ENCODE measurements around the gene NANP. TPM values are rescaled to one million over a fixed set of nuclear protein-coding genes. Genes with fewer than 3 reads are reported as not detected.
A peak's percentile ranks its signal among the peaks of the same experiment; 100 is the strongest.

The NANP gene
- total and polyA plus RNA-seq, 2 donors (not counting 1 experiment from before 2014, with no cell fraction given): 0.63 to 2.3 TPM

GRCh38 chr20:25624500-25624939 lies 706 bp upstream of the NANP start:
- Histone ChIP-seq H3K36me3 (replicated peaks in 1 of 2; ENCODE audit: control extremely low read depth in 1 of 2, control insufficient read depth in 1 of 2, extremely low read depth in 1 of 2, insufficient read depth in 2 of 2, low read length in 1 of 2) (no peaks in the 10 kb centered on the region), H3K4me2 (replicated peaks; ENCODE audit: low read depth, low read length, poor library complexity, severe bottlenecking) (peak overlapping the region; percentile 92), H3K4me1 (ENCODE audit: control insufficient read depth in 2 of 2, insufficient read depth in 2 of 2, low read length in 2 of 2) (peaks cover 16 to 17% of the 10 kb centered on the region in 2 donors), H3K4me3 (ENCODE audit: control extremely low read depth in 1 of 5, extremely low read depth in 1 of 5, insufficient read depth in 1 of 5, low read depth in 2 of 5, low read length in 4 of 5) (peak overlapping the region in 4 of 5 experiments; percentile 76 to 97 (median 91)), H3K27me3 (replicated peaks in 1 of 4; ENCODE audit: control extremely low read depth in 1 of 4, control insufficient read depth in 3 of 4, insufficient read depth in 4 of 4, low read length in 3 of 4) (no peaks in the 10 kb centered on the region), H3K9me3 (ENCODE audit: control extremely low read depth in 1 of 3, control insufficient read depth in 2 of 3, insufficient read depth in 1 of 3, low read length in 2 of 3) (peaks cover 0 to 7% (median 0%) of the 10 kb centered on the region in 3 donors), H2AFZ (ENCODE audit: insufficient read depth, low read depth, low read length, poor library complexity, severe bottlenecking) (peak overlapping the region; percentile 99), H4K20me1 (ENCODE audit: control insufficient read depth, insufficient read depth, low read length, poor library complexity, severe bottlenecking) (no peaks in the 10 kb centered on the region), H3K9ac (ENCODE audit: low read length) (peak overlapping the region; percentile 94), H3K79me2 (ENCODE audit: control insufficient read depth, insufficient read depth, low read length) (peaks cover 4% of the 10 kb centered on the region), H3K27ac (ENCODE audit: low read length in 2 of 2) (peak overlapping the region in 1 of 2 donors; percentile 90)
- H3K27me3 Mint-ChIP-seq: no peaks in the 10 kb centered on the region
- intact Hi-C loops (cut with micrococcal nuclease): loop anchor here (1.0 to 10.0 kb wide), 5 partner anchors 72 to 567 kb away; partner anchors contain the start of genes ACSS1, ENTPD6, PYGB and ZNF337
- no peaks in the 10 kb centered on the region for H3K9me3 Mint-ChIP-seq (ENCODE audit: insufficient read depth)
- TF ChIP-seq EZH2 (IDR thresholded peaks at IDR 0.05; ENCODE audit: borderline replicate concordance, insufficient read depth, low read depth, low read length, poor library complexity, severe bottlenecking): no peak
- TF ChIP-seq, protein P1, sequence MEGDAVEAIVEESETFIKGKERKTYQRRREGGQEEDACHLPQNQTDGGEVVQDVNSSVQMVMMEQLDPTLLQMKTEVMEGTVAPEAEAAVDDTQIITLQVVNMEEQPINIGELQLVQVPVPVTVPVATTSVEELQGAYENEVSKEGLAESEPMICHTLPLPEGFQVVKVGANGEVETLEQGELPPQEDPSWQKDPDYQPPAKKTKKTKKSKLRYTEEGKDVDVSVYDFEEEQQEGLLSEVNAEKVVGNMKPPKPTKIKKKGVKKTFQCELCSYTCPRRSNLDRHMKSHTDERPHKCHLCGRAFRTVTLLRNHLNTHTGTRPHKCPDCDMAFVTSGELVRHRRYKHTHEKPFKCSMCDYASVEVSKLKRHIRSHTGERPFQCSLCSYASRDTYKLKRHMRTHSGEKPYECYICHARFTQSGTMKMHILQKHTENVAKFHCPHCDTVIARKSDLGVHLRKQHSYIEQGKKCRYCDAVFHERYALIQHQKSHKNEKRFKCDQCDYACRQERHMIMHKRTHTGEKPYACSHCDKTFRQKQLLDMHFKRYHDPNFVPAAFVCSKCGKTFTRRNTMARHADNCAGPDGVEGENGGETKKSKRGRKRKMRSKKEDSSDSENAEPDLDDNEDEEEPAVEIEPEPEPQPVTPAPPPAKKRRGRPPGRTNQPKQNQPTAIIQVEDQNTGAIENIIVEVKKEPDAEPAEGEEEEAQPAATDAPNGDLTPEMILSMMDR (IDR thresholded peaks at IDR 0.05): no peak
- H3K27ac Mint-ChIP-seq: peak overlapping the region; percentile 98
- peak overlapping the region; percentile 98 for H3K4me3 Mint-ChIP-seq
- WGBS (ENCODE audit: insufficient coverage): 47% methylated on average over 17 of the region's 17 CpGs
- CTCF ChIA-PET: no interaction called here
- H3K4me1 Mint-ChIP-seq: peaks cover 31% of the 10 kb centered on the region
- ATAC-seq (ENCODE audit: low read depth) (no peak), DNase-seq (no peak)
- POLR2A ChIA-PET: no interaction called here

GRCh38 chr20:25623225-25623735 lies 534 bp downstream of the NANP start:
- peak; percentile 21 for ATAC-seq (ENCODE audit: low read depth)
- peak overlapping the region; percentile 68 to 90 for H3K27ac ChIP-seq (ENCODE audit: low read length in 2 of 2)
- H3K9ac ChIP-seq (ENCODE audit: low read length): peak overlapping the region; percentile 94
- Mint-ChIP-seq H3K4me1 (peaks cover 32% of the 10 kb centered on the region), H3K4me3 (peak overlapping the region; percentile 98), H3K9me3 (ENCODE audit: insufficient read depth) (no peaks in the 10 kb centered on the region), H3K27me3 (no peaks in the 10 kb centered on the region), H3K27ac (peak overlapping the region; percentile 98)
- H2AFZ ChIP-seq (ENCODE audit: insufficient read depth, low read depth, low read length, poor library complexity, severe bottlenecking): peak overlapping the region; percentile 99
- H3K36me3 ChIP-seq (replicated peaks in 1 of 2; ENCODE audit: control extremely low read depth in 1 of 2, control insufficient read depth in 1 of 2, extremely low read depth in 1 of 2, insufficient read depth in 2 of 2, low read length in 1 of 2): no peaks in the 10 kb centered on the region
- H3K4me3 ChIP-seq (ENCODE audit: control extremely low read depth in 1 of 5, extremely low read depth in 1 of 5, insufficient read depth in 1 of 5, low read depth in 2 of 5, low read length in 4 of 5): peak overlapping the region; percentile 70 to 97 (median 89)
- no peaks in the 10 kb centered on the region for H3K27me3 ChIP-seq (replicated peaks in 1 of 4; ENCODE audit: control extremely low read depth in 1 of 4, control insufficient read depth in 3 of 4, insufficient read depth in 4 of 4, low read length in 3 of 4)
- POLR2A ChIA-PET: no interaction called here
- H4K20me1 ChIP-seq (ENCODE audit: control insufficient read depth, insufficient read depth, low read length, poor library complexity, severe bottlenecking): no peaks in the 10 kb centered on the region
- peaks cover 18% of the 10 kb centered on the region in 2 donors for H3K4me1 ChIP-seq (ENCODE audit: control insufficient read depth in 2 of 2, insufficient read depth in 2 of 2, low read length in 2 of 2)
- peak overlapping the region; percentile 92 for H3K4me2 ChIP-seq (replicated peaks; ENCODE audit: low read depth, low read length, poor library complexity, severe bottlenecking)
- WGBS (ENCODE audit: insufficient coverage): under 1% methylated on average over 45 of the region's 45 CpGs
- peaks cover 0 to 7% (median 0%) of the 10 kb centered on the region in 3 donors for H3K9me3 ChIP-seq (ENCODE audit: control extremely low read depth in 1 of 3, control insufficient read depth in 2 of 3, insufficient read depth in 1 of 3, low read length in 2 of 3)
- CTCF ChIA-PET: interaction anchor here (0.6 to 1.5 kb wide), 2 partner anchors 10 to 88 kb away, joined by 3 read pairs; no protein-coding TSS in a partner anchor
- TF ChIP-seq EZH2 (IDR thresholded peaks at IDR 0.05; ENCODE audit: borderline replicate concordance, insufficient read depth, low read depth, low read length, poor library complexity, severe bottlenecking): no peak
- TF ChIP-seq, protein P1 (IDR thresholded peaks at IDR 0.05): no peak
- intact Hi-C loops (cut with micrococcal nuclease): loop anchor here (1.0 to 10.0 kb wide), 5 partner anchors 128 to 566 kb away; partner anchors contain the start of genes ACSS1 and ENTPD6
- H3K79me2 ChIP-seq (ENCODE audit: control insufficient read depth, insufficient read depth, low read length): peaks cover 12% of the 10 kb centered on the region
- DNase-seq: no peak
